GM12891 (cell line): ENCODE measurements around the gene SLC35F6.
"Not testable (repeated sequence)": the region's sequence is repeated elsewhere in the genome, so short reads cannot be mapped to it uniquely, and the experiment has no call there.

ENCODE experiments used
- DNase-seq: peaks from one replicate; pipeline ENCODE4 v3.0.0; 2011; ENCODE audit warnings: low spot score; ENCODE audit not compliant: insufficient read length
- FAIRE-seq: peaks from 2 replicates; lab custom pipeline; 2011; peaks lifted over from hg19 to GRCh38; lab: Jason Lieb, UNC
- PAX5 ChIP-seq: IDR thresholded peaks from 2 replicates; pipeline ENCODE4 v1.6.1; 2011; ENCODE audit warnings: low read length, moderate library complexity, mild to moderate bottlenecking; ENCODE audit not compliant: insufficient read depth, severe bottlenecking
- POLR2A ChIP-seq: IDR thresholded peaks from 2 replicates; pipeline ENCODE4 v1.6.1; 2011; ENCODE audit warnings: low read depth, low read length, control low read depth
- POLR2AphosphoS5 ChIP-seq: IDR thresholded peaks from 2 replicates; pipeline ENCODE4 v1.6.1; 2011; ENCODE audit warnings: low read depth, low read length, control low read depth
- POU2F2 ChIP-seq: IDR thresholded peaks from 2 replicates; pipeline ENCODE4 v1.6.1; 2011; ENCODE audit warnings: low read depth, mild to moderate bottlenecking, control low read depth, low read length, moderate library complexity
- SPI1 ChIP-seq: IDR thresholded peaks from 2 replicates; pipeline ENCODE4 v1.6.1; 2011; ENCODE audit warnings: low read depth, low read length, control low read depth
- TAF1 ChIP-seq: IDR thresholded peaks from 2 replicates; pipeline ENCODE4 v1.6.1; 2011; ENCODE audit warnings: low read depth, low read length, control low read depth

Gene SLC35F6

GRCh38 chr2:26752656-26753055 is 11.4 kb upstream of the SLC35F6 start:
- no peak for DNase-seq
- TF ChIP-seq SPI1 (no peak), POLR2A (no peak), TAF1 (no peak)
- no peak for FAIRE-seq

DNA sequence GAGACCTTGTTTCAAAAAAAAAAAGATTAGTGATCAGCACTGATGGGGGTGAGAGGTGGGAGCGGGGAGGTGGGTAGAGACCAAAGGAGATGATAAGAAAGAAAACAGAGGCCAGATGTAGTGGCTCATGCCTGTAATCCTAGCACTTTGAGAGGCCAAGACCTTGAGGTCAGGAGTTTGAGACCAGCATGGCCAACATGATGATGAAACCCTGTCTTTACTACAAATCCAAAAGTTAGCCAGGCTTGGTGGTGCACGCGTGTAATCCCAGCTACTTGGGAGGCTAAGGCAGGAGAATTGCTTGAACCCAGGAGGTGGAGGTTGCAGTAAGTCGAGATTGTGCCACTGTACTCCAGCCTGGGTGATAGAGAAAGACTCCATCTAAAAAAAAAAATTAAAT is 9.5 kb upstream of the SLC35F6 start:
- TF ChIP-seq TAF1 (no peak), POU2F2 (no peak), POLR2A (no peak), POLR2AphosphoS5 (no peak), PAX5 (no peak), SPI1 (no peak)
- FAIRE-seq, result no peak

DNA sequence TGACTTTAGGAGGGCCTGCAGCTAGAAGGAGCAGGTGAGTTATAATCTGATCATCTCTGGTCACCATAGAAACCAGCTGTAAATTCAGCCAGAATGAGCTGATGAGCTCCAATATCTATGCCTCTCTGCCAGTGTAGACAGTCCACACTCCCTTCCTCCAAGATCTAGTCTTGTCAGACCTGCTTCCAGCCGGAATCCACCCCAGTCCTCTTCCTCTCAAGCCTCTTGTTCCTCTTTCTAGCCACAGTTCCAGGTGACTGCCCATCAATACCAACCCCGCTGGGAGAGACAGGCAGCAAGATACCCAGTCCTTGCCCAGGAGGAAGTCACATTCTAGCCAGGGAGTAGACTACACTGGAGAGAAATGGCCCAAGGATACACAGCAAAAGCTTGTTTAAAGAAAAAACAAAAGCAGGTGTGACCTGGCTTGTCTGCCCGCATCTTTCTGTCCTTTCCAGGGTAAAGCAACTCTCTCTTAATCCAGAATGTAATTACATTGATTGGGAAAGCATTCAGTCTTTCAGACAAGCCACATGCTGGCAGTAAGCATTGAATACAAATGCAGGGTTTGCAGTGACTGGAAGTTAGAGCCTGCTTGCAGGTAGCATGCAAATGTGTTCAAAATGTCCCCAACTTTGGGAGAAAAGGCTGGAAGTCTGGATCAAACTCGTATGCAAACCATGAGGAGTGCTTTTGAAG is 9.0 kb upstream of the SLC35F6 start:
- DNase-seq (no peak), FAIRE-seq (no peak)
- TF ChIP-seq SPI1, result no peak
- TF ChIP-seq POLR2A, result no peak
- no peak for TF ChIP-seq POU2F2
- TF ChIP-seq TAF1, result no peak
- TF ChIP-seq POLR2AphosphoS5, result no peak
- no peak for TF ChIP-seq PAX5

More for the DNA sequence above, 9.5 kb upstream of the SLC35F6 start:
- no peak for DNase-seq

GRCh38 chr2:26756337-26756736 is 7.7 kb upstream of the SLC35F6 start:
- TF ChIP-seq POLR2AphosphoS5, result no peak
- FAIRE-seq, result no peak
- DNase-seq, result no peak

DNA sequence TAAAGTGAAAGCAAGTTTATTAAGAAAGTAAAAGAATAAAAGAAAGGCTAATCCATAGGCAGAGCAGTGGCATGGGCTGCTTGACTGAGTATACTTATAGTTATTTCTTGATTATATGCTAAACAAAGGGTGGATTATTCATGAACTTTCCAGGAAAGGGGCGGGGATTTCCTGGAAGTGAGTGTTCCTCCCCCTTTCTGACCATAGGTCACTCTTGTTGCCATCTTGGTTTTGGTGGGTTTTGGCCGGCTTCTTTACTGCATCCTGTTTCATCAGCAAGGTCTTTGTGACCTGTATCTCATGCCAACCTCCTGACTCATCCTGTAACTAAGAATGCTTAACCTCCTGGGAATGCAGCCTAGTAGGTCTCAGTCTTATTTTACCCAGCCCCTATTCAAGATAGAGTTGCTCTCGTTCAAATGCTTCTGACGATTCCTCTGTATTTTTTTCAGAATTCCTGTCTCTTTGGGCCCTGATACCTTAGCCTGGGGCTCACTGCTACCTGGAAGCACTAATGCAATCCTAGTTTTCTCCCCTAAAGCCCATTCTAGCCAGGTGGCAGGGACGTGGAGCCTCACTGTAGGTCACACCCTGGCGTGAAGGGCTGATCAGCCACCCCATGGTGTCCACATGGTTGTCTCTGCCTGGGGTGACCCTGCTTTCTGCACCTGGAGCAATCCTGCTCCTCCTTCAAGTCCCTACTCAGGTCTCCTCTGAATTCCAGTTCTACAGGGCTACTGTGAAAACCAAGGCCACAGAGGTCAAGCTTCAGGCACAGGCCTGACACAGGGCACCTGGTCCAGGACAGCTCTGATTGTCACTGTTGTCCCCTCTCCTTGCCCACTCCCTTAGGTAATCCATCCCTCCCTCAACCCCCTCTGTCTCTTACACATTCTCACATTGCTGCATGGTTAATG is 6.0 kb upstream of the SLC35F6 start:
- DNase-seq (no peak), FAIRE-seq (no peak)
- TF ChIP-seq POU2F2 (no peak), POLR2A (no peak), SPI1 (no peak), TAF1 (no peak), PAX5 (no peak), POLR2AphosphoS5 (no peak)

DNA sequence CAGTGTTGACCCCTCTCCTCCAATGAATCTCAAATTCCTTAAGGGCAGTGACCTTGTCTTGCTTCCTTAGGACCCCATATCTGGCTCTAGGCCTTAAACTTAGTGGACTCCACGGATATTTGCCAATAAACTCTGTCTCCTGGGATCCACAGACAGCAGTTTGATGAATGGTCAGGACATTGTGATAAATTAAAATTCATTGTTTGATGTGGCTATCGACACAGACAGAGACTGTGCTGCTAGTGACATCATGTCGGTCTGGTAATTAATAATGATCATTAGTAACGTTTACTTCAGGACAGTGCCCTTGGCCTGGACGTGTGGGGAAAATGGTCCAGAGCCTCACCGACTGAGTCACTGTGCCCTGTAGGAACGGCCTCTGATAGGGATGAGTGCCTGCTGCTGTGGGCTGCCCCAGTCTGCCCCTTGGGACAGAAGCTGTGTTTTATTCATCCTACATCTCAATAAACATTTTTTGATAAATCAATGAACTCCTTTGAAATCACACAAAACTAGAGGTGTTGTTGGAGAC is 5.2 kb upstream of the SLC35F6 start:
- TF ChIP-seq PAX5 (no peak), SPI1 (no peak)
- DNase-seq (no peak), FAIRE-seq (no peak)

DNA sequence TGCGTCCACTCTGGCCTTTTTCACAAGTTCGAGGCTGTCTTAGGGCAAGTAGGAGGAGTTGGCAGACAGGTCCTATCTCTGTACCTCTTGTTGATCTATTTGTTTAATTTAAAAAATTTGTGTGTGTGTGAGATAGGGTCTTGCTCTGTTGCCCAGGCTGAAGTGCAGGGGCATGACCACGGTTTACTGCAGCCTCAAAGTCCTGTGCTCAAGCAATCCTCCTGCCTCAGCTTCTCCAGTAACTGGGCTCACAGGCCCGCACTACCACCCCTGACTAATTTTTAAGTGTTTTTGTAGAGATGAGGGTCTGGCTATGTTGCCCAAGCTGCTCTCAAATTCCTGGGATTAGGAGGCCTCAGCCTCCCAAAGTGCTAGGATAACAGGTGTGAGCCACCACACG is 4.2 kb upstream of the SLC35F6 start:
- TF ChIP-seq PAX5, result no peak
- no peak for TF ChIP-seq POLR2AphosphoS5
- no peak for TF ChIP-seq POLR2A
- TF ChIP-seq SPI1, result no peak
- no peak for TF ChIP-seq TAF1
- no peak for TF ChIP-seq POU2F2
- FAIRE-seq, result no peak

GRCh38 chr2:26760991-26761390 is 3.1 kb upstream of the SLC35F6 start:
- not testable (repeated sequence) for DNase-seq, FAIRE-seq

More for the DNA sequence above, 4.2 kb upstream of the SLC35F6 start:
- no peak for DNase-seq

DNA sequence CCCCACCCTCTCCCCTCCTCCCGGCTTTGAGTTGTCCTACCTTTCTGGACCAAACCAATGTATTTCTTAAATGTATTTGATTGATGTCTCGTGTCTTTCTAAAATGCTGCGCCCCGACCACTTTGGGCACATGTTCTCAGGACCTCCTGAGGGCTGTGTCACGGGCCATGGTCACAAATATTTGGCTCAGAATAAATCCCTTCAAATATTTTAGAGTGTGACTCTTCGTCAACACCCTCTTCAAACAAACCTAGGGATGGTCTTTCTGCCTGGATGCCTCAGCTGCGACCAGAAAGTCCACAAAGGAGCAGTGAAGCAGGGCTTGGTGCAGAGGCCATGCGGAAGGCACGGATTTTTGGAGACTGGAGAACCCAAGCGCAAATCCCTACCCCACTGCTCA is 1.1 kb upstream of the SLC35F6 start:
- DNase-seq, result no peak
- TF ChIP-seq PAX5, result no peak
- no peak for TF ChIP-seq POU2F2
- no peak for TF ChIP-seq TAF1
- no peak for TF ChIP-seq POLR2AphosphoS5
- no peak for TF ChIP-seq POLR2A
- no peak for TF ChIP-seq SPI1
- FAIRE-seq, result no peak

DNA sequence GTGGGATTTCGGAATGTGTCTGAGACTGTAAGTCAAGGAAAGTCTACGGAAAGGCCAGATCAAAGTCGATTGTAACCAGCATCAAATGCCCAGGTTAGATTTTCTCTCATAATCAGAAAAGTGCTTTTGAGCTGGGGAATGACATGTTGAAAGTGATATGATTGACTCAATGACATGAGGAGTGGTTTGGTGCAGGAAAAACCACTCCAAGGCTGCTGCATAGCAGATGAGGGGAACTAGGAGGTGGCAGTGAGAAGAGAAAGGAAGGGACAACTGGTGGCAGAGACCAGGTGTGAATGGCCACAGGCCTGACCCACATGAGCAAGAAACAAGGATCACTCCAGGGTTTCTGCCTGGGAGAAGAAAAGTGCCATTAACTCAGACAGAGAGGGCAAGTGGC is 822 bp downstream of the SLC35F6 start:
- no peak for DNase-seq
- TF ChIP-seq POLR2AphosphoS5, result no peak
- no peak for TF ChIP-seq POLR2A
- FAIRE-seq, result no peak
